ENCODE data around the gene DSCAML1.
A peak's percentile ranks its signal among the peaks of the same experiment; 100 is the strongest.

DSCAML1 gene

GRCh38 chr11:117585631-117586030 is 211.4 kb downstream of the DSCAML1 start:
- TF ChIP-seq CTCF (IDR thresholded peaks at IDR 0.05; ENCODE audit: low read depth, low read length), result no peak
- no peak overlapping the region for H3K4me3 ChIP-seq (ENCODE audit: low read depth, low read length)
- no peaks in the 10 kb centered on the region for H3K36me3 ChIP-seq
- H3K9me3 ChIP-seq (ENCODE audit: severe bottlenecking), result no peaks in the 10 kb centered on the region
- DNase-seq, result no peak
- no peak overlapping the region for H3K27ac ChIP-seq
- H3K27me3 ChIP-seq (ENCODE audit: insufficient read depth, low read depth, severe bottlenecking), result no peaks in the 10 kb centered on the region

DNA sequence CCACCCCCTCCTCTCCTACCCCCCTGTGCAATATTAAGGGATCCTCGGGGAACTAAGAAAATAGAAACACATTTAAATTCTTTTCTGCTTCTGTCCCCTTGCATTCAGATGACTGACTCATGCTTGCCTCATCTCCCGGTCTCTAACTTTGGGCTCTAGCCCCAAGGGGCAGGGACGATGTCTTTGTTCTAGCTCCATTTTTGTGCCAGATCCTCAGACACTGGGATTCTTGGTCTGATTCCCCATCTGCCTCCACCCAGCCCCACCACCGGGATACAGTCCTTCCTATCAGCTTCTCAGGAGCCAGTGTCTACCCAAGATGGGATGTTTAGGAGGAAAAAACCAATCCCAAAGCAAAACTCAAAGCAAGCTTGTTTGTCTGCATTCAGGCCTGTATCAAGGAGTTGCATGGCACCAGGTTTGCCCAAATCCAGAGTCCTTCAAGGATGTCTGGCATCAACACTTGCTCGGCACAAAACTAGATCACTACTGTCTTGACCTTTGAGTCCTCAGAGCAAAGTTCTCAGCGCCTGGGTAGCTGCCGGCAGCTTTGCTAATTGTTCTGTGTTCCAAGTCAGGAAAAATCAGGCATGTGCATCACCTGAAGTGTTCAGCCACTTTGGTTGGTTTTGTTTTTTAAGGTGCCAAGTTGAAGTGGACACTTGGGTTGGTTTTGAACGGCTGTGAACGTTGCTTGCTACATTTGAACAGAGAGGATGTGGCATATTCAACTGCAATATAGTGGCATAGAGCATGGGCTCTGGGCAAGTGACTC is 212.8 kb downstream of the DSCAML1 start:
- DNase-seq, result no peak
- Histone ChIP-seq H3K27me3 (ENCODE audit: insufficient read depth, low read depth, severe bottlenecking) (no peaks in the 10 kb centered on the region), H3K27ac (no peak overlapping the region), H3K36me3 (no peaks in the 10 kb centered on the region), H3K4me3 (ENCODE audit: low read depth, low read length) (no peak overlapping the region), H3K9me3 (ENCODE audit: severe bottlenecking) (no peaks in the 10 kb centered on the region)
- TF ChIP-seq CTCF (IDR thresholded peaks at IDR 0.05; ENCODE audit: low read depth, low read length), result no peak

- no peak for TF ChIP-seq CTCF (IDR thresholded peaks at IDR 0.05; ENCODE audit: low read depth, low read length)
- H3K27ac ChIP-seq, result peak overlapping the region; percentile 34; the same call in 1 of the 2 replicates
- no peaks in the 10 kb centered on the region for H3K36me3 ChIP-seq
- H3K9me3 ChIP-seq (ENCODE audit: severe bottlenecking), result no peaks in the 10 kb centered on the region
- DNase-seq, result peak; percentile 74
- H3K4me3 ChIP-seq (ENCODE audit: low read depth, low read length), result no peak overlapping the region
- no peaks in the 10 kb centered on the region for H3K27me3 ChIP-seq (ENCODE audit: insufficient read depth, low read depth, severe bottlenecking)
These were observed 213.8 kb downstream of the DSCAML1 start for GRCh38 chr11:117583063-117583801.

GRCh38 chr11:117582433-117582832 is 214.6 kb downstream of the DSCAML1 start:
- DNase-seq, result no peak
- Histone ChIP-seq H3K27ac (no peak overlapping the region), H3K36me3 (no peaks in the 10 kb centered on the region), H3K9me3 (ENCODE audit: severe bottlenecking) (no peaks in the 10 kb centered on the region), H3K27me3 (ENCODE audit: insufficient read depth, low read depth, severe bottlenecking) (no peaks in the 10 kb centered on the region), H3K4me3 (ENCODE audit: low read depth, low read length) (no peak overlapping the region)
- no peak for TF ChIP-seq CTCF (IDR thresholded peaks at IDR 0.05; ENCODE audit: low read depth, low read length)

DNA sequence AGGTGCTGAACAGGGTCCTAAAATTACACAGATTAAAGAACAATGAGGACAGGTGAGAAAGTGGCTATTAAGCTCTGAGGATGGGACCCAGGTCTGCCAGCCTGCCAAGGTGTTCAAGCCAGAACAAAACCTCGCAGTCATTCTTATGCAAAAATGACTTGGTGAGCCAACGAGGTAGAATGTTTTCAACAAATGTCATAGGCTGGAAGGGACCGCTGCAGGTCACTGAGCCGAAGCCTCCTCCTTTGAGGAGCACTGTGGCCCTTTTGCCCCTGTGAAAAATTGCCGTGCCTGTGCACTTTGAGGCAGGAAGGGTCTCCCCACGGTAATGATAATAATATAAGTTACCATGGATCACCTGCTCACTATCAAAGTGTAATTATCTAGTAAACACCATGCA is 216.2 kb downstream of the DSCAML1 start:
- DNase-seq, result no peak
- Histone ChIP-seq H3K36me3 (no peaks in the 10 kb centered on the region), H3K9me3 (ENCODE audit: severe bottlenecking) (no peaks in the 10 kb centered on the region), H3K27ac (no peak overlapping the region), H3K27me3 (ENCODE audit: insufficient read depth, low read depth, severe bottlenecking) (no peaks in the 10 kb centered on the region), H3K4me3 (ENCODE audit: low read depth, low read length) (no peak overlapping the region)
- no peak for TF ChIP-seq CTCF (IDR thresholded peaks at IDR 0.05; ENCODE audit: low read depth, low read length)

All from WERI-Rb-1 (cell line).